ENCODE results near the gene CP.
A peak's percentile ranks its signal among the peaks of the same experiment; 100 is the strongest.
"Not testable (repeated sequence)": the region's sequence is repeated elsewhere in the genome, so short reads cannot be mapped to it uniquely, and the experiment has no call there.

CP gene

DNA sequence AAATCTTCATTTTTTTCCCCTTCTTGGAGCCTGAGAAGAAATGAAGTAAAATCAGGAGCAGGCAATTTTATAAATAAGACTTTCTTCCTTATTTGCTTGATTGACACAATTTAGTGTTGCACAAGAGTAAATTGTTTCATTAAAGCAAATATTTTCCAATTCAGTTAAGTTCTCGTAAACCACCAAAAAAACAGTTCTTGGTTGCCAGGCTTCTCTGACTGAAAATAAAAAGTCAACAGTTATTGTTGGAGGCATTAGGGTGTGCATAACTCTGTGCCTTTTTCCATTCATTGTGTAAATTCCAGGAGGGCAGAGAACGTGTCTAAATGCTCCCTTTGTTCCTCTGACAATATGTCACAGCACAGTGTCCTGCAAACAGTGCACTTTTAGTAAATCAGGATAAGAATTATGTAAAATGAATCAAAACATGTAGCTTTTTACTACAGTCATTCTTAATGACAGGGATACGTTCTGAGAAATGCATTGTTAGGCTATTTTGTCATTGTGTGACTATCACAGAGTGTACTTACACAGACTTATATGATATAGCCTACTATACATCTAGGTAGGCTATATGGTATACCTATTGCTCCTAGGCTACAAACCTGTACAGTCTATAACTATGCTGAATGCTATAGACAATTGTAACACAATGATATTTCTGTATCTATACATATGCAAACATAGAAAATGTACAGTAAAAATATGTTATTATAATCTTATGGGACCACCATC is at the start of gene CP:
Gene CP (minus strand): TSS at position 47 of the 735 bp plus-strand sequence. CDS start 37 bp downstream, at position 10.
- DNase-seq (ENCODE audit: low read depth) = no peak

- no peak for DNase-seq (ENCODE audit: low read depth)
Measured at GRCh38 chr3:149270180-149270579, 48.6 kb upstream of the CP start.

- DNase-seq (ENCODE audit: low read depth) = no peak
Measured at GRCh38 chr3:149269687-149270086, 48.1 kb upstream of the CP start.

- DNase-seq (ENCODE audit: low read depth) = no peak
Measured at GRCh38 chr3:149267565-149267964, 45.9 kb upstream of the CP start.

- no peak for DNase-seq (ENCODE audit: low read depth)
Measured at GRCh38 chr3:149266736-149267135, 45.1 kb upstream of the CP start.

DNA sequence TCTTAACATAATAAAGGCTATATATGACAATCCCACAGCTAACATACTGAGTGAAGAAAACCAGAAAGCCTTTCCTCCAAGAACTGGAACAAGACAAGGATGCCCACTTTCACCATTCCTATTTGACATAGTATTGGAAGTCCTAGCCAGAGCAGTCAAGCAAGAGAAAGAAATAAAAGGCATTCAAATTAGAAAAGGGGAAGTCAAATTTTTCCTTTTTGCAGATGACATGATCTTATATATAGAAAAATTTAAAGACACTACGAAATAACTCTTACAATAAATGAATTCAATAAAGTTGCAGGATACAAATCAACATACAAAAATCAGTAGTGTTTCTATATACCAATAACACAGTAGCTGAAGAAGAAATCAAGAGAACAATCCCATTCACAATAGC is 42.2 kb upstream of the CP start:
- DNase-seq (ENCODE audit: low read depth) = no peak

GRCh38 chr3:149258714-149259113 is 37.1 kb upstream of the CP start:
- DNase-seq (ENCODE audit: low read depth) = no peak

DNA sequence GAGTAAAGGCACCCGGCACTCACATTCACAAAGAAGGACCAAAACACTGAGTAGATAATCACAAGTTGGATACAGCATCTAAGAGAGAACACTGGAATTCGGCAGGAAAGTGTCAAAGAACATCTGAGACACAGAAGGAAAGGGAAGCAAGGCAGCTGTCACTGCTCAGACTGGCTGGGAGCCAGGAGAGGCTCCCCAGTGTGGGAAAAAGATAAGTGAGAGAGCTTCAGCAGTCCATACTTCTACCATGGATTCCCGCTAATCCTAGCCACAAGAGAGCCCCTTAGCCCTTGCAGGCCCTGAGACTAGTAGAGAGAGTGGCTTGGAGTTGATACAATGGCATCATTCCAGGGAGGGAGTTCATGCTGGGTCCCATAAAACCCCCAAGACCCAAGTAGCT is 36.7 kb upstream of the CP start:
- no peak for DNase-seq (ENCODE audit: low read depth)

GRCh38 chr3:149252272-149252671 is 30.6 kb upstream of the CP start:
- no peak for DNase-seq (ENCODE audit: low read depth)

DNA sequence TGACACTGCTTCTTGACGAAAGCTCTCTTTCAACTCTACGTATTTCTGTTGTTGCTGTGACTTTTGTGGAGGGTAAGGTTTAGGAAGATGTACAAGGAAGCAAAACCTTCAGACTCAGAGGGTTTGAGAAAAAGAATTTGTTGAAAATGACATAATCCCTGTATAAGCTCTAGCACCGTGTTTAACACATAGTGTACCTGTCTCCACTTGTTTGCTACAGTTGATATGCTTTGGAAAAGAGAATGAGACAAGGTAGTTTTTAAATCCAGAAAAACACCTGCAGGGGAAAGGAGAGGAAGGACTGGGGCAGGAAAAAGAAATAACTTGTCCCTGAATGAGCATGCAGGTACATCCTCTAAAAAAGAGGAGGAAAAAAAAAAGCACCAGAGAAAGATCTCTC is 29.6 kb upstream of the CP start:
- DNase-seq (ENCODE audit: low read depth) = no peak

GRCh38 chr3:149247929-149248691 is 26.5 kb upstream of the CP start:
- peak; percentile 29 for DNase-seq (ENCODE audit: low read depth)

DNA sequence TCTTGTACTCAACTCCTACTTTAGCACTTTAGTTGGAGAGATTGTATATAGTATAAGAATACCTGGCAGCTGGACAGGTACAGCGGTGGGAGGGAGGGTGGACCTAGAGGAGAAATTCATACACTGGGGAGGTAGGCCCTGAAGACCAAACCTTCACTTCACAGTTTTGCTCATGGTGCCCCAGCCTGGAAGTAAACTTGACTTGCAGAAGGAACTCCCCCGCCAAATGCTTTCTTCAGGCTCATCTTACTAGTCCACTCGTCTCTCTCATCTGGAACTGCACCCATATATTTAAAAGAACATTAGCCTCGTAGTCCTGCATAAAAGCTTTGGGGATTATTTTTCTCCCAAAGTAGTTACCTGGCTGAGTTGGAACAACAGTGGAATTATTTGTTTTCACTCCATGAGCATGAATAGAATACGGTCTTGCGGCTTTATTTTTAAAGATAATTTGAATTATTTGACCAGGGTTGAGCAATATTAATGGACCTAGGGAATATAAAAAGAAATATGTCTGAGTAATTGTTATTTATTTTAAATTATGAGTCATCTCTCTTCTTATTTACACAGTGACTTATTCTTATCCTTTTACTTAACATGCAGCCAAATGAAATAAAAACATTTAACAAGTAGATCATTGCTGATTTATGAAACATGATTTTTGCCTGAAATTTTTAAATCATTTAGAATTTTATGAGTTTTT is 25.5 kb upstream of the CP start:
- no peak for DNase-seq (ENCODE audit: low read depth)

- no peak for DNase-seq (ENCODE audit: low read depth)
Measured at GRCh38 chr3:149245738-149246451, 24.3 kb upstream of the CP start.

- no peak for DNase-seq (ENCODE audit: low read depth)
Measured at GRCh38 chr3:149243540-149243939, 21.9 kb upstream of the CP start.

DNA sequence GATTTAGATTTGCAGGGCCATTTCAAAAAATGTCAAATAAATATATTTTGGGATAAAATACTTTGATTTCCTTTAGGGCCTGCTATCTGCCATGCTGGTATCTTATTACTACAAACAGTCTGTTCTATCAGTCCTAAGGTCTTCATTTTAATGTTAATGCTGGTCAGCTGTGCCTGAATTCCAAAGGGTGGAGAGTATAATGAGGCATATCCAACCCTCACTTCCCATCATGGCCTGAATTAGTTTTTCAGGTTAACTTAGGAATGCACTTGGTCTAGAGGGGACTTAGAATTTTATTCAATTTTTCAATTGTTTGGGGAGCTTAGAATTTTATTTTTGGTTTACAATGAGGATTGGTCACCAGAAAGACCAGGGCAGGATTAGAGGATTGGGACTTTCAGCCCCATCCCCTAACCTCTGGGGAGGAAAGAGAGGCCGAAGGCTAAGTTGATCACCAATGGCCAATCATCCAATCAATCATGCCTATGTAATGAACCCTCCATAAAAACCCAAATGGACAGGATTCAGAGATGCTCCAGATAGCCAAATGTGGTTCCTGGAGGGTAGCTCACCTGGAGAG is 17.8 kb upstream of the CP start:
- DNase-seq (ENCODE audit: low read depth) = no peak

DNA sequence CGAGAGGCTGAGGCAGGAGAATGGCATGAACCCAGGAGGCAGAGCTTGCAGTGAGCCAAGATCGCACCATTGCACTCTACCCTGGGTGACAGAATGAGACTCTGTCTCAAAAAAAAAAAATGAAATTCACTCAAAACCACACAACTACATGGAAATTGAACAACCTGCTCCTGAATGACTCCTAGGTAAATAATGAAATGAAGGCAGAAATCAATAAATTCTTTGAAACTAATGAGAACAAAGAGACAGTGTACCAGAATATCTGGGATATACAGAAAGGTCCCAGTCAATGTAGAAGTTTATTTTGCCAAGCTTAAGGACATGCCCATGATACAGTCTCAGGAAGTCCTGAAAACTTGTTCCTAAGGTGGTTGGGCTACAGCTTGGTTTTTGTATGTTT is 16.6 kb upstream of the CP start:
- not testable (repeated sequence) for DNase-seq (ENCODE audit: low read depth)

GRCh38 chr3:149235599-149236424 is 14.2 kb upstream of the CP start:
- DNase-seq (ENCODE audit: low read depth) = no peak

- no peak for DNase-seq (ENCODE audit: low read depth)
Measured at GRCh38 chr3:149234671-149235245, 13.1 kb upstream of the CP start.

- DNase-seq (ENCODE audit: low read depth) = no peak
Measured at GRCh38 chr3:149233323-149233722, 11.7 kb upstream of the CP start.

DNA sequence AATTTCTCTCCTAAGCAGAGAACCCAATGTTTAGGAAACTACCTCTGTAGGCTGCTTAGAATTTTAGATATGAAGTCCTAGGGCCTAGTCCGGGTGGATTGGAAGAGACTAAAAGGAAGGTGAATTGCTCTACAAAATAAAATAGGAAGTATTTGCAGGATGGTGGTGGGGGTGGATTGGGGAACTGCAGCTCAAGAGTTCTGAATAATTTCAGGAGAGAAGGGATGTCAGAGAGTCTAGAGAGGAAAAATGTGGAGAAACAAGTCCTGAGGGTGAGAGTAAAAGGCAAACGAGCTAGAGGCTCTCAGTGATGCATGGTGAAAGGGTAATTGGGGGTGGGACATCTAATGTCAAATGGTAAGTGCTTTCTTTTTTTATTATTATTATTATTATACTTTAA is 10.2 kb upstream of the CP start:
- no peak for DNase-seq (ENCODE audit: low read depth)
